ES-I3 (cell line): ENCODE measurements around the gene ADSS1.

ENCODE experiments used
- H3K36me3 ChIP-seq: 2 replicates; pipeline ENCODE4 v1.6.1; 2013; ENCODE audit warnings: mild to moderate bottlenecking, low read length, control low read depth, moderate library complexity; ENCODE audit not compliant: insufficient read depth
- H3K4me1 ChIP-seq: 2 replicates; pipeline ENCODE4 v1.6.1; 2013; ENCODE audit warnings: mild to moderate bottlenecking, control low read depth, low read length; ENCODE audit not compliant: insufficient read depth
- H3K9ac ChIP-seq: 2 replicates; pipeline ENCODE4 v1.6.1; 2013; ENCODE audit warnings: low read depth, mild to moderate bottlenecking, low read length, moderate library complexity
- H3K9me3 ChIP-seq: 2 replicates; pipeline ENCODE4 v1.6.1; 2013; ENCODE audit warnings: mild to moderate bottlenecking, low read length, moderate library complexity; ENCODE audit not compliant: control insufficient read depth, insufficient read depth

The ADSS1 gene

GRCh38 chr14:104787736-104788135, 63.7 kb downstream of the ADSS1 start:
- no peak overlapping the region for H3K9ac ChIP-seq
- H3K4me1 ChIP-seq = no peaks in the 10 kb centered on the region
- H3K36me3 ChIP-seq = peaks cover 3% of the 10 kb centered on the region; the same call in 1 of the 2 replicates
- no peaks in the 10 kb centered on the region for H3K9me3 ChIP-seq

- Histone ChIP-seq H3K9me3 (no peaks in the 10 kb centered on the region), H3K9ac (no peak overlapping the region), H3K36me3 (peaks cover 3% of the 10 kb centered on the region; the same call in 1 of the 2 replicates), H3K4me1 (peaks cover 1% of the 10 kb centered on the region; the same call in 1 of the 2 replicates)
Observed at GRCh38 chr14:104788161-104788818, 64.3 kb downstream of the ADSS1 start.

- Histone ChIP-seq H3K9ac (no peak overlapping the region), H3K9me3 (no peaks in the 10 kb centered on the region), H3K4me1 (peaks cover 8% of the 10 kb centered on the region), H3K36me3 (peaks cover 3% of the 10 kb centered on the region; the same call in 1 of the 2 replicates)
Observed at GRCh38 chr14:104788873-104789663, 65.0 kb downstream of the ADSS1 start.

- peaks cover 8% of the 10 kb centered on the region for H3K4me1 ChIP-seq
- 0 out of 2 replicates have a peak, but pooled peaks cover 3% of the 10 kb centered on the region for H3K36me3 ChIP-seq
- H3K9me3 ChIP-seq = no peaks in the 10 kb centered on the region
- no peak overlapping the region for H3K9ac ChIP-seq
Observed at GRCh38 chr14:104789752-104790743, 66.0 kb downstream of the ADSS1 start.

DNA sequence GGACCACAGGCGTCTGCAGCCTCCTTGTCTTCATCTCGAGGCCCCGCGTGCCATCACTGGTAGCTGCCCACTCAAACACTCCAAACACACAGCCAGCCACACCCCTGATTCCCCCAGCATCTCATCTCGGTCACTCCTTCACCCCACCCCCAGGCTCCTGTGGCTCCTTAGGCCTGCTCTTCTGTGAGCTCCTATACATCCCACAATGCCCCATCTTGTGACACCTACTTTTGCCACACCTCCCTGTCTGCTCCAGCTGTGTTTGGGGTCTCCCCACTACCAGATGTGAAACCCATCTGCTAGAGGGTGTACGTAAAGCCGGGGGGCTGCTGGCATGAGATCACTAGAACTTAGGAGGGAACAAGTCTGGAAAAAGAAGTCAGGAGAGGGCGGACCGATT, 67.4 kb downstream of the ADSS1 start:
- no peaks in the 10 kb centered on the region for H3K9me3 ChIP-seq
- no peak overlapping the region for H3K9ac ChIP-seq
- peaks cover 12% of the 10 kb centered on the region for H3K4me1 ChIP-seq
- 0 out of 2 replicates have a peak, but pooled peaks cover 3% of the 10 kb centered on the region for H3K36me3 ChIP-seq

GRCh38 chr14:104792101-104792884, 68.3 kb downstream of the ADSS1 start:
- Histone ChIP-seq H3K9me3 (no peaks in the 10 kb centered on the region), H3K4me1 (peaks cover 19% of the 10 kb centered on the region), H3K9ac (no peak overlapping the region), H3K36me3 (0 out of 2 replicates have a peak, but pooled peaks cover 3% of the 10 kb centered on the region)

GRCh38 chr14:104792945-104793702, 69.1 kb downstream of the ADSS1 start:
- no peak overlapping the region for H3K9ac ChIP-seq
- no peaks in the 10 kb centered on the region for H3K9me3 ChIP-seq
- 0 out of 2 replicates have a peak, but pooled peaks cover 3% of the 10 kb centered on the region for H3K36me3 ChIP-seq
- peaks cover 19% of the 10 kb centered on the region for H3K4me1 ChIP-seq

GRCh38 chr14:104793703-104793959, 69.6 kb downstream of the ADSS1 start:
- 0 out of 2 replicates have a peak, but pooled peaks cover 3% of the 10 kb centered on the region for H3K36me3 ChIP-seq
- H3K9me3 ChIP-seq = no peaks in the 10 kb centered on the region
- H3K4me1 ChIP-seq = peaks cover 19% of the 10 kb centered on the region
- peak overlapping the region; percentile 78; the same call in 1 of the 2 replicates for H3K9ac ChIP-seq

DNA sequence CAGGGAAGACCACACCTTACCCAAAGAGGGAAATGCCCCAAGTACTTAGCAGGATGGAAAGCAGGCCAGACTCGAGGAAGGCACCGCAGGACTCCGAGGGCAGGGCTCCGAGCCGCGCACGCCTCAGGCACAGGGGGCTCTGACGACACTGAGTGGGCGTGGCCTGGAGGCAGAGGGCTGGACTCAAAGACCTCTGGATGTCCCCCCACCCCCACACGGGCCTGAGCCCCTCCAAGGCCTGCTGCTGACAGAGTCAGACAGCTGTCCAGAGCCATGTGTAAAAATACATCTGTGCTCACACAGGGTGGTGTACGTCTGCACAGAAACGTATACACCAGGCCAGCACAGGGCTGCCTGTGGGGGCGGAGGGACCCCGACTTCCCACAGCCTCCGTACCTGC, 70.1 kb downstream of the ADSS1 start:
- 0 out of 2 replicates have a peak, but pooled peaks cover 3% of the 10 kb centered on the region for H3K36me3 ChIP-seq
- H3K9ac ChIP-seq = peak overlapping the region; percentile 78; the same call in 1 of the 2 replicates
- no peaks in the 10 kb centered on the region for H3K9me3 ChIP-seq
- peaks cover 19% of the 10 kb centered on the region for H3K4me1 ChIP-seq

DNA sequence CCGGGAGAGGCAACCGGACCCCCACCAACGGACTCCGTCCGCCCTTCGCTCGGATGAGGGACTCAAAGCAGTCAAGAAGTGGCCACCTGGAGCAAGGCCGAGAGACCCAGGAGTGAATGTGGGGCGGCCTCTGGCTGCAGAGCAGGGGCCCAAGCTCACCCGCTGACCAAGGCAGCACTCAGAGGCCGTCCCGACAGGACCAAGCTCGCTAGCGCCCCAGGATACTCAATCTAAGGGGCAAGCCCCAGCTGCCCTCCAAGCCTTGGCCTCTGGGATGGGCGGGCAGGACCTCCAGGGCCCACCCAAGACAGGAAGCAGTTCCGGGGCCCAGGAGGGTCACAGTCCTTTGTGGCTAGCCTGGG, 70.6 kb downstream of the ADSS1 start:
- Histone ChIP-seq H3K36me3 (0 out of 2 replicates have a peak, but pooled peaks cover 3% of the 10 kb centered on the region), H3K4me1 (peaks cover 23% of the 10 kb centered on the region), H3K9me3 (no peaks in the 10 kb centered on the region), H3K9ac (peak overlapping the region; percentile 78)

DNA sequence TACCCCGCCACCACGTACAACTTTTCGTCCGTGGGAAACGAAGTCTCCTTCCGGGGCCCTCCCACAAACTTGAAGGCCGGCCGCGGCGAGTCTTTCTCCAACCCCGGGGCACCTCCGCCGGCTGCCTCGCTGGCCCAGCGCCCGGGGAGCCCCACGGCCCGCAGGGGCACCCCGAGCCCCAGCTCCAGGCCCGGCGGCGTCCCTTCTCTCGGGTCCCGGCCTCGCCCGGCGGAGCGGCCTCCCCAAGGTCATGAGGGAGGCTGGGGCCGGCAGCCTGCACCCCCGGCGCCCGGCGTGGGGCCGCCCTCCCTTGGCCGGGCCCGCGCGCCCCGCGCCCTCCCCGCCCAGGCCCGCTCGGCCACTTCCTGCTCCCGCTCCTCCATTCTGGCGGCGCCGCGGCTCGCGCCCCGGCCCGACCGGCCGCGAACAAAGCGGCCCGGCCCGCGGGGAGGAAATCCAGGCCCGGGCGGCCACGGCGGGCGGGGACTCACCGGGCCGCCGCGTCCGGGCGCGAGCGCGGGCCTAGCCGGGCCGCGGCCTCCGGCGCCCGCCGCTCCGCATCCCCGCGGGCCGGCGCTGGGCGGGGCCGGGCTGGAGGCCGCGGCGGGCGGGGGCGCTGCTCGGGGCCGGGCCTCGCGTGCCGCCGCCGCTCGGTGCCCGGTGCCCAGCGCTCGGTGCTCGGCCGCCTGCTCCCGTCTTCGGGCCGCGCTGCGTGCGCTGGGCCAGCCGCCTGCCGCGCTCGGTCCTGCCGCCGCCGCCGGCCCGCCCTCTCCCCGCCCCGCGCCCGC, 71.2 kb downstream of the ADSS1 start, which contains the start of gene AKT1:
TSS of gene AKT1 (minus strand) at position 756 of the 788 bp plus-strand sequence. CDS start 3,105 bp downstream, outside the sequence.
- Histone ChIP-seq H3K9ac (peak within 1 kb of the TSS; percentile 78), H3K4me1 (peaks cover 23% of the 10 kb centered on the region), H3K36me3 (0 out of 2 replicates have a peak, but pooled peaks cover 3% of the 10 kb centered on the region), H3K9me3 (no peaks in the 10 kb centered on the region)
